ENCODE results near the gene HIBADH. TPM values are rescaled to one million over a fixed set of nuclear protein-coding genes. Genes with fewer than 3 reads are reported as not detected.

Gene HIBADH
- total RNA-seq, 4 donors from 2014 or later = 68.8 to 87.2 (median 73.3) TPM

GRCh38 chr7:27567266-27567665 lies 95.4 kb downstream of the HIBADH start:
- no peak for TF ChIP-seq CTCF (IDR thresholded peaks at IDR 0.05; ENCODE audit: low read depth)

- no peak for TF ChIP-seq CTCF (IDR thresholded peaks at IDR 0.05; ENCODE audit: low read depth)
Measured at GRCh38 chr7:27564881-27565482, 97.7 kb downstream of the HIBADH start.

DNA sequence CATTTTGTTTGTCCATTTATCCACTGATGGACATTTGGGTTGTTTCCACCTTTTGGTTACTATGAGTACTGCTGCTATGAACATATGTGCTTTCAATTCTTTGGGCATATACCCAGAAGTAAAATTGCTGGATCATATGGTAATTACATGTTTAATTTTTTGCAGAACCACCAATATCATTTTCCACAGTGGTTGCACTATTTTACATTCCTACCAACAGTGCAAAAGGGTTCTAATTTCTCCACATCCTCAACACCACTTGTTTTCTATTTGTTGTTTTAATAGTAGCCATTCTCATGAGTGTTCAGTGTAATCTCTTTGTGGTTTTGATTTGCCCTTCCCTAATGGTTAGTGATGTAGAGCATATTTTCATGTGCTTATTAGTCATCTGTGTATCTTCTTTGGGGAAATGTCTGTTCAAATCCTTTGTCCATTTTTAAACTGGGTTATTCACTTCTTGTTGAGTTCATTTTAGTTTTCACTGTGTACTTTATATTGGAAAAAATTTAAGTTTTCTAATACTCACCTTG lies 101.9 kb downstream of the HIBADH start:
- TF ChIP-seq CTCF (IDR thresholded peaks at IDR 0.05; ENCODE audit: low read depth) = no peak

GRCh38 chr7:27555670-27556069 lies 107.0 kb downstream of the HIBADH start:
- TF ChIP-seq CTCF (IDR thresholded peaks at IDR 0.05; ENCODE audit: low read depth) = no peak

DNA sequence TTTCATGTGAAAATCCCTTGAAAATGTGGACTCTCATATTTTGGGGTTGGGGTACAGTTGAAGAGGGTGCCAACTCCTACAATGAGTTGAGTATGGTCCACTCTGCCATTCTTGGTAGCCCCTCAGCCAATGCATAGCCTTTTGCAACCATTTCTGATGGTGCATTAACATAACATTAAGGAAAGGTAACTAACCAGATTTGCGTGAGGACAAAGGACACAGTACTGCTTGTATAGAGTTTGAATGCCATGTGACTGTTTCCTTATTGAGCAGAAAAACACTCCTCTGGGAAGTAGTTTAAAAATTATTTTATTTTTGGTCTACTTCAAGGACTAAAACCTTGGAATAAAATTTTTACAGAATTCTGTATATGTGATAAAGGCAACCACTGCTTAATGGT lies 107.9 kb downstream of the HIBADH start:
- no peak for TF ChIP-seq CTCF (IDR thresholded peaks at IDR 0.05; ENCODE audit: low read depth)

DNA sequence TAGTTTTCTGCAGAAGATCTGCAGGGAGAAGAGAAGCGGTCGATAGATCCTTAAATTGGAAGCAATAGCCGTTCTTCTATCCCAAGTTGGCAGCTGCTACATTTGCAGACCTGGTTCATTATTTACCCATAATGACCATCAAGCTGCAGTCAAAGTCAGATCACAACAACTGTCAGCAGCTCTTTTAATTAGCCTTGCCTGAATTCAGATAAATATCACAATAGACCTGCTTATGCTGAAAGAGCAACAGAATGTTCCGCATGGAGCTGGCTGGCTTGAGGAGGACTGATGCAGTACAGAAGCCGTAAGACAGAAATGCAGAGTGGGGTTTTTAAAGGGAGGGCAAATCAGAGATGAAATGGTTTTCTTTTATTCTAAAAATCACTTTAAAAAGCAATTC lies 109.4 kb downstream of the HIBADH start:
- TF ChIP-seq CTCF (IDR thresholded peaks at IDR 0.05; ENCODE audit: low read depth) = no peak

GRCh38 chr7:27551803-27552400 lies 110.8 kb downstream of the HIBADH start:
- no peak for TF ChIP-seq CTCF (IDR thresholded peaks at IDR 0.05; ENCODE audit: low read depth)
